HUDEP-2 (cell line): ENCODE results near the gene GEMIN5.
"Not testable (repeated sequence)": the region's sequence is repeated elsewhere in the genome, so short reads cannot be mapped to it uniquely, and the experiment has no call there.

Source experiments
- DNase-seq, 76 experiments: peaks; one replicate each; lab custom pipeline; 2025; ENCODE audit not compliant: unreplicated experiment in 76 of 76; lab: John Stamatoyannopoulos, UW

GEMIN5 gene

GRCh38 chr5:154937718-154938466 is at the start of gene GEMIN5:
Gene GEMIN5, minus strand, starts transcription at chr5:154938211. Its CDS starts 78 bp downstream, at chr5:154938133.
- DNase-seq = peak in 75 of 76 experiments; percentile 10 to 89 (median 78)

- no peak for DNase-seq
Observed at GRCh38 chr5:154986151-154986550, 48.1 kb upstream of the GEMIN5 start.

GRCh38 chr5:154984946-154985516 is 47.0 kb upstream of the GEMIN5 start:
- no peak for DNase-seq

GRCh38 chr5:154978294-154978693 is 40.3 kb upstream of the GEMIN5 start:
- peak in 23 of 76 experiments; percentile 1 to 65 (median 25) for DNase-seq

GRCh38 chr5:154977409-154977808 is 39.4 kb upstream of the GEMIN5 start:
- no peak for DNase-seq

GRCh38 chr5:154976082-154976481 is 38.1 kb upstream of the GEMIN5 start:
- DNase-seq = not testable (repeated sequence)

GRCh38 chr5:154972476-154973080 is 34.6 kb upstream of the GEMIN5 start:
- peak in 57 of 76 experiments; percentile 3 to 74 (median 35) for DNase-seq

- DNase-seq = no peak
Observed at GRCh38 chr5:154971501-154971900, 33.5 kb upstream of the GEMIN5 start.

- DNase-seq = peak in 19 of 76 experiments; percentile 1 to 61 (median 21)
Observed at GRCh38 chr5:154970759-154971158, 32.7 kb upstream of the GEMIN5 start.

- peak in 51 of 76 experiments; percentile 2 to 76 (median 39) for DNase-seq
Observed at GRCh38 chr5:154968953-154969352, 30.9 kb upstream of the GEMIN5 start.

- DNase-seq = peak in 2 of 76 experiments; percentile 4 to 17
Observed at GRCh38 chr5:154967421-154968024, 29.5 kb upstream of the GEMIN5 start.

- DNase-seq = no peak
Observed at GRCh38 chr5:154966874-154967273, 28.9 kb upstream of the GEMIN5 start.

- no peak for DNase-seq
Observed at GRCh38 chr5:154966081-154966841, 28.2 kb upstream of the GEMIN5 start.

GRCh38 chr5:154962494-154962893 is 24.5 kb upstream of the GEMIN5 start:
- no peak for DNase-seq

- DNase-seq = no peak
Observed at GRCh38 chr5:154956712-154957111, 18.7 kb upstream of the GEMIN5 start.

GRCh38 chr5:154949781-154950180 is 11.8 kb upstream of the GEMIN5 start:
- DNase-seq = peak in 1 of 76 experiments; percentile 5

GRCh38 chr5:154948313-154948712 is 10.3 kb upstream of the GEMIN5 start:
- no peak for DNase-seq

- DNase-seq = no peak
Observed at GRCh38 chr5:154947778-154948177, 9.8 kb upstream of the GEMIN5 start.

GRCh38 chr5:154945695-154946301 is 7.8 kb upstream of the GEMIN5 start:
- DNase-seq = peak in 2 of 76 experiments; percentile 18 to 21

GRCh38 chr5:154944716-154945115 is 6.7 kb upstream of the GEMIN5 start:
- DNase-seq = peak in 1 of 76 experiments; percentile 0
